ENCODE results near the gene HYAL3. TPM values are rescaled to one million over a fixed set of nuclear protein-coding genes. Genes with fewer than 3 reads are reported as not detected.

The HYAL3 gene
- total and polyA plus RNA-seq, 2 of the 13 experiments (the other 11 are each of a cell fraction or from before 2014, with no cell fraction given): 5.5 to 10.4 TPM

DNA sequence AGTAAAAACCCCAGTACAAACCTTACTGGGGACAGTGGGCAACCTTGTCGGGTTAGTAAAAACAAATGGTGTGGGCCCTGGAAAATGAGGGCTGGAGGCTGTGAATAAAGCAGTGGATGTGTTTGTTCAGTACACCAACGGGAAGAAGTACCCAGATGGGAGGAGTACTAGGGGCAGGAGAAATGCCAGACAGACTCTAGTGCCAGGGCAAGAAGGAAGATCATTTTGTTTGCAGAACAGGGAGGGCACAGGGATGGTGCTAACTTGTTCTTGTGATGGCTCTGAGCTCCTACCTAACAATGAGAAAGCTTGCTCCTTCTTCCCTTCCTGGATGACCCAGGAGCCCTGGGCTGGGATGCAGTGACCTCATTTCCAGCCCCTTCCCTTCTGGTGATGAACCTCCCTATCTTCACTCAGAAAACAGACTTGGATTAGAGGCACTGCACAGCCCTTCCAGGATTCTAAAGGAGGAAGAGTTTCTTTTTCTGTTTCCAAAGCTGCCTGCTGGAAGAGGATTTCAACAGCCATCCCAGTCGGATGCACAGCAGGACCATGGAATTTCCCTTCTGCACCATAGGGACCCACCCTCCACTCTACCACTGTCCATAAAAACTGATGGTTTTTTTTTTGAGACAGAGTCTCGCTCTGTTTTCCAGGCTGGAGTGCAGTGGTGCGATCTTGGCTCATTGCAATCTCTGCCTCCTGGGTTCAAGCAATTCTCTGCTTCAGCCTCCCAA, 35.3 kb upstream of the HYAL3 start:
- BruUV-seq (replicated peaks): no TSS peak
- Histone ChIP-seq H3K27ac (ENCODE audit: extremely low read length, insufficient read depth, low read length) (no peak overlapping the region), H3K79me2 (ENCODE audit: insufficient read depth, low read length) (peaks cover 46% of the 10 kb centered on the region), H2AFZ (ENCODE audit: low read length) (no peak overlapping the region), H3K27me3 (ENCODE audit: control insufficient read depth in 1 of 2, insufficient read depth in 2 of 2, low read length in 2 of 2) (peaks cover 0 to 2% of the 10 kb centered on the region in 2 experiments; a peak in 1 of 5 replicates), H3K9me3 (ENCODE audit: low read length) (no peaks in the 10 kb centered on the region), H3K36me3 (replicated peaks in 1 of 2; ENCODE audit: control insufficient read depth in 1 of 2, insufficient read depth in 2 of 2, low read length in 2 of 2) (peaks cover 22 to 39% of the 10 kb centered on the region in 2 experiments), H3K9ac (ENCODE audit: insufficient read depth, low read depth, low read length) (peak overlapping the region; percentile 15; the same call in 1 of the 2 replicates), H3K4me2 (ENCODE audit: low read depth, low read length) (peak overlapping the region; percentile 97), H3K4me1 (ENCODE audit: insufficient read depth, low read length) (peaks cover 53% of the 10 kb centered on the region), H3K4me3 (replicated peaks in 1 of 3; ENCODE audit: insufficient read depth in 1 of 3, low read depth in 2 of 3, low read length in 3 of 3) (no peak overlapping the region), H4K20me1 (ENCODE audit: insufficient read depth, low read length) (peaks cover 12% of the 10 kb centered on the region)
- in situ Hi-C loops (cut with HindIII; ENCODE audit: extremely low pct_ligation_motif_present, low pct_unique_long_range_greater_than_20kb): no loop called here
- ChIA-PET POLR2A (interaction anchor here (4.7 kb wide), 1 partner anchor 11 kb away, joined by 58 read pairs; the partner anchor contains the start of gene HYAL2), CTCF (ENCODE audit: low intra/inter-chr PET ratio, low total read pairs) (no interaction called here)
- FAIRE-seq: no peak
- no peak for DNase-seq (ENCODE audit: low spot score)
- ATAC-seq: no peak
- WGBS (ENCODE audit: low lambda C conversion rate): 82% methylated on average over 5 of the region's 5 CpGs
- no peak for TF ChIP-seq NBN (conservative IDR thresholded peaks at IDR 0.05)
- no peak for TF ChIP-seq IRF2 (CRISPR knock-in tag; IDR thresholded peaks at IDR 0.05)
- TF ChIP-seq, protein P1, sequence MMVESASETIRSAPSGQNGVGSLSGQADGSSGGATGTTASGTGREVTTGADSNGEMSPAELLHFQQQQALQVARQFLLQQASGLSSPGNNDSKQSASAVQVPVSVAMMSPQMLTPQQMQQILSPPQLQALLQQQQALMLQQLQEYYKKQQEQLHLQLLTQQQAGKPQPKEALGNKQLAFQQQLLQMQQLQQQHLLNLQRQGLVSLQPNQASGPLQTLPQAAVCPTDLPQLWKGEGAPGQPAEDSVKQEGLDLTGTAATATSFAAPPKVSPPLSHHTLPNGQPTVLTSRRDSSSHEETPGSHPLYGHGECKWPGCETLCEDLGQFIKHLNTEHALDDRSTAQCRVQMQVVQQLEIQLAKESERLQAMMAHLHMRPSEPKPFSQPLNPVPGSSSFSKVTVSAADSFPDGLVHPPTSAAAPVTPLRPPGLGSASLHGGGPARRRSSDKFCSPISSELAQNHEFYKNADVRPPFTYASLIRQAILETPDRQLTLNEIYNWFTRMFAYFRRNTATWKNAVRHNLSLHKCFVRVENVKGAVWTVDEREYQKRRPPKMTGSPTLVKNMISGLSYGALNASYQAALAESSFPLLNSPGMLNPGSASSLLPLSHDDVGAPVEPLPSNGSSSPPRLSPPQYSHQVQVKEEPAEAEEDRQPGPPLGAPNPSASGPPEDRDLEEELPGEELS (CRISPR knock-in tag; IDR thresholded peaks at IDR 0.05): no peak
- TF ChIP-seq SP2 (CRISPR knock-in tag; IDR thresholded peaks at IDR 0.05): no peak
- TF ChIP-seq POLR2G (IDR thresholded peaks at IDR 0.05; ENCODE audit: low read depth, low read length): peak; percentile 31; the same call in 1 of the 2 replicates
- 0 out of 2 replicates have a peak, but pooled peaks have one; percentile 9 for TF ChIP-seq RBFOX2 (IDR thresholded peaks at IDR 0.05; ENCODE audit: low read depth, low read length)
- intact Hi-C loops (cut with micrococcal nuclease; ENCODE audit: unreplicated experiment): no loop called here
